ENCODE data around the gene APBB2. TPM values are rescaled to one million over a fixed set of nuclear protein-coding genes. Genes with fewer than 3 reads are reported as not detected.

Gene APBB2
- total RNA-seq, 2 experiments from 2014 or later = 0.22 TPM; not detected in 1

GRCh38 chr4:41110050-41110449 is 104.3 kb downstream of the APBB2 start:
- Mint-ChIP-seq H3K4me3 (no peak overlapping the region), H3K27ac (no peak overlapping the region), H3K9me3 (peaks cover 5% of the 10 kb centered on the region), H3K4me1 (ENCODE audit: low read depth) (no peaks in the 10 kb centered on the region), H3K36me3 (ENCODE audit: low read depth) (no peaks in the 10 kb centered on the region), H3K27me3 (no peaks in the 10 kb centered on the region)
- Histone ChIP-seq H3K36me3 (ENCODE audit: insufficient read depth, low read length) (no peaks in the 10 kb centered on the region), H3K27ac (ENCODE audit: low read depth in 1 of 2, low read length in 2 of 2) (no peak overlapping the region), H3K4me3 (ENCODE audit: low read length) (no peak overlapping the region), H3K9me3 (ENCODE audit: control insufficient read depth in 1 of 2, insufficient read depth in 1 of 2, low read length in 2 of 2) (peaks cover 0 to 6% of the 10 kb centered on the region in 2 experiments), H3K27me3 (ENCODE audit: control insufficient read depth in 1 of 2, insufficient read depth in 2 of 2, low read length in 2 of 2) (no peaks in the 10 kb centered on the region), H3K4me1 (ENCODE audit: insufficient read depth, low read length) (no peaks in the 10 kb centered on the region)
- intact Hi-C loops (cut with DNase I, micrococcal nuclease) = no loop called here
- CTCF ChIA-PET = no interaction called here
- ATAC-seq (ENCODE audit: poor library complexity) (no peak), DNase-seq (no peak)
- TF ChIP-seq, protein P1, sequence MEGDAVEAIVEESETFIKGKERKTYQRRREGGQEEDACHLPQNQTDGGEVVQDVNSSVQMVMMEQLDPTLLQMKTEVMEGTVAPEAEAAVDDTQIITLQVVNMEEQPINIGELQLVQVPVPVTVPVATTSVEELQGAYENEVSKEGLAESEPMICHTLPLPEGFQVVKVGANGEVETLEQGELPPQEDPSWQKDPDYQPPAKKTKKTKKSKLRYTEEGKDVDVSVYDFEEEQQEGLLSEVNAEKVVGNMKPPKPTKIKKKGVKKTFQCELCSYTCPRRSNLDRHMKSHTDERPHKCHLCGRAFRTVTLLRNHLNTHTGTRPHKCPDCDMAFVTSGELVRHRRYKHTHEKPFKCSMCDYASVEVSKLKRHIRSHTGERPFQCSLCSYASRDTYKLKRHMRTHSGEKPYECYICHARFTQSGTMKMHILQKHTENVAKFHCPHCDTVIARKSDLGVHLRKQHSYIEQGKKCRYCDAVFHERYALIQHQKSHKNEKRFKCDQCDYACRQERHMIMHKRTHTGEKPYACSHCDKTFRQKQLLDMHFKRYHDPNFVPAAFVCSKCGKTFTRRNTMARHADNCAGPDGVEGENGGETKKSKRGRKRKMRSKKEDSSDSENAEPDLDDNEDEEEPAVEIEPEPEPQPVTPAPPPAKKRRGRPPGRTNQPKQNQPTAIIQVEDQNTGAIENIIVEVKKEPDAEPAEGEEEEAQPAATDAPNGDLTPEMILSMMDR (IDR thresholded peaks at IDR 0.05) = no peak
- POLR2A ChIA-PET = no interaction called here

GRCh38 chr4:41108481-41108880 is 105.9 kb downstream of the APBB2 start:
- H3K27me3 Mint-ChIP-seq = no peaks in the 10 kb centered on the region
- no peak overlapping the region for H3K4me3 Mint-ChIP-seq
- Histone ChIP-seq H3K9me3 (ENCODE audit: control insufficient read depth in 1 of 2, insufficient read depth in 1 of 2, low read length in 2 of 2) (peaks cover 0 to 6% of the 10 kb centered on the region in 2 experiments), H3K27ac (ENCODE audit: low read depth in 1 of 2, low read length in 2 of 2) (no peak overlapping the region), H3K4me1 (ENCODE audit: insufficient read depth, low read length) (no peaks in the 10 kb centered on the region), H3K4me3 (ENCODE audit: low read length) (no peak overlapping the region), H3K27me3 (ENCODE audit: control insufficient read depth in 1 of 2, insufficient read depth in 2 of 2, low read length in 2 of 2) (no peaks in the 10 kb centered on the region), H3K36me3 (ENCODE audit: insufficient read depth, low read length) (no peaks in the 10 kb centered on the region)
- H3K27ac Mint-ChIP-seq = no peak overlapping the region
- DNase-seq (no peak), ATAC-seq (ENCODE audit: poor library complexity) (no peak)
- ChIA-PET CTCF (no interaction called here), POLR2A (no interaction called here)
- TF ChIP-seq, protein P1 (IDR thresholded peaks at IDR 0.05) = no peak
- H3K4me1 Mint-ChIP-seq (ENCODE audit: low read depth) = no peaks in the 10 kb centered on the region
- H3K36me3 Mint-ChIP-seq (ENCODE audit: low read depth) = no peaks in the 10 kb centered on the region
- intact Hi-C loops (cut with DNase I, micrococcal nuclease) = no loop called here
- H3K9me3 Mint-ChIP-seq = no peaks in the 10 kb centered on the region

GRCh38 chr4:41106694-41107419 is 107.5 kb downstream of the APBB2 start:
- H3K27ac Mint-ChIP-seq = no peak overlapping the region
- Histone ChIP-seq H3K27me3 (ENCODE audit: control insufficient read depth in 1 of 2, insufficient read depth in 2 of 2, low read length in 2 of 2) (no peaks in the 10 kb centered on the region), H3K27ac (ENCODE audit: low read depth in 1 of 2, low read length in 2 of 2) (no peak overlapping the region), H3K4me3 (ENCODE audit: low read length) (no peak overlapping the region), H3K36me3 (ENCODE audit: insufficient read depth, low read length) (no peaks in the 10 kb centered on the region), H3K4me1 (ENCODE audit: insufficient read depth, low read length) (no peaks in the 10 kb centered on the region), H3K9me3 (ENCODE audit: control insufficient read depth in 1 of 2, insufficient read depth in 1 of 2, low read length in 2 of 2) (peaks cover 0 to 6% of the 10 kb centered on the region in 2 experiments)
- TF ChIP-seq, protein P1 (IDR thresholded peaks at IDR 0.05) = no peak
- no peak overlapping the region for H3K4me3 Mint-ChIP-seq
- ATAC-seq (ENCODE audit: poor library complexity) (no peak), DNase-seq (no peak)
- no peaks in the 10 kb centered on the region for H3K27me3 Mint-ChIP-seq
- H3K4me1 Mint-ChIP-seq (ENCODE audit: low read depth) = no peaks in the 10 kb centered on the region
- intact Hi-C loops (cut with DNase I, micrococcal nuclease) = no loop called here
- no peaks in the 10 kb centered on the region for H3K36me3 Mint-ChIP-seq (ENCODE audit: low read depth)
- POLR2A ChIA-PET = no interaction called here
- no peaks in the 10 kb centered on the region for H3K9me3 Mint-ChIP-seq
- CTCF ChIA-PET = interaction anchor here (0.7 kb wide), 1 partner anchor 1625 kb away, joined by 3 read pairs; no protein-coding TSS in a partner anchor
